ENCODE data around the gene FYN.

FYN gene

GRCh38 chr6:111743862-111744692, 129.2 kb downstream of the FYN start:
- DNase-seq: no peak

- no peak for DNase-seq
These were observed 129.9 kb downstream of the FYN start for GRCh38 chr6:111743360-111743759.

- no peak for DNase-seq
These were observed 131.9 kb downstream of the FYN start for GRCh38 chr6:111741177-111741952.

- no peak for DNase-seq
These were observed 132.7 kb downstream of the FYN start for GRCh38 chr6:111740506-111740905.

- DNase-seq: no peak
These were observed 134.0 kb downstream of the FYN start for GRCh38 chr6:111739257-111739696.

- no peak for DNase-seq
These were observed 134.6 kb downstream of the FYN start for GRCh38 chr6:111738631-111739030.

- DNase-seq: no peak
These were observed 135.1 kb downstream of the FYN start for GRCh38 chr6:111738156-111738555.

GRCh38 chr6:111737065-111737521, 136.2 kb downstream of the FYN start:
- no peak for DNase-seq

GRCh38 chr6:111736005-111736608, 137.1 kb downstream of the FYN start:
- no peak for DNase-seq

- DNase-seq: no peak
These were observed 138.9 kb downstream of the FYN start for GRCh38 chr6:111734068-111735061.

- DNase-seq: no peak
These were observed 140.9 kb downstream of the FYN start for GRCh38 chr6:111732390-111732789.

- DNase-seq: no peak
These were observed 141.6 kb downstream of the FYN start for GRCh38 chr6:111731456-111732195.

GRCh38 chr6:111730864-111731263, 142.4 kb downstream of the FYN start:
- no peak for DNase-seq

- DNase-seq: no peak
These were observed 145.4 kb downstream of the FYN start for GRCh38 chr6:111727802-111728201.

- DNase-seq: no peak
These were observed 146.2 kb downstream of the FYN start for GRCh38 chr6:111727041-111727440.

GRCh38 chr6:111725446-111726112, 147.7 kb downstream of the FYN start:
- DNase-seq: no peak

- no peak for DNase-seq
These were observed 148.7 kb downstream of the FYN start for GRCh38 chr6:111724505-111724904.

- DNase-seq: no peak
These were observed 149.2 kb downstream of the FYN start for GRCh38 chr6:111724039-111724438.

- DNase-seq: no peak
These were observed 149.8 kb downstream of the FYN start for GRCh38 chr6:111723412-111723970.

- no peak for DNase-seq
These were observed 151.0 kb downstream of the FYN start for GRCh38 chr6:111722179-111722731.
